ENCODE results near the gene DEFB114.

Gene DEFB114

DNA sequence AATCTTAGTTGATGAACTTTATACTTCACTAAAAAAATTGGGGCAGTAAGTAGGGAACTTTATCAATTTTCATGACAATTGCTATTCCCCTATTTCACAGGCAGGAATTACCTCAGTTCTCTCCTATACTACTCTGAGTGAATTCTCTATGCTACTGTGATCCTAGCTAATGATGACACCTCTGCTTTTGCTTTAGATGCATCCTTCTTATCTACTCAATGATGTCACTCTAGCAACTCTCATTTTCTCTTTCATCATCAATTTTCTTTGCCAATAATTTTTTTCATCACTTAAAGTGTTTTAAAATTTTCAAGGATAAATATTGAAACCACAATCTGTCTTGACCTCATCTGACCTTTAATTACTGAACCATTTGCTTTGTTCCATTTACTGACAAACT is 8.1 kb downstream of the DEFB114 start:
- TF ChIP-seq GATA2 (IDR thresholded peaks at IDR 0.05; ENCODE audit: low read depth, low read length) (no peak), GATA3 (IDR thresholded peaks at IDR 0.05; ENCODE audit: low read depth, low read length) (no peak)

- TF ChIP-seq GATA2 (IDR thresholded peaks at IDR 0.05; ENCODE audit: low read depth, low read length) (no peak), GATA3 (IDR thresholded peaks at IDR 0.05; ENCODE audit: low read depth, low read length) (no peak)
Observed at GRCh38 chr6:49951926-49952325, 12.0 kb downstream of the DEFB114 start.

DNA sequence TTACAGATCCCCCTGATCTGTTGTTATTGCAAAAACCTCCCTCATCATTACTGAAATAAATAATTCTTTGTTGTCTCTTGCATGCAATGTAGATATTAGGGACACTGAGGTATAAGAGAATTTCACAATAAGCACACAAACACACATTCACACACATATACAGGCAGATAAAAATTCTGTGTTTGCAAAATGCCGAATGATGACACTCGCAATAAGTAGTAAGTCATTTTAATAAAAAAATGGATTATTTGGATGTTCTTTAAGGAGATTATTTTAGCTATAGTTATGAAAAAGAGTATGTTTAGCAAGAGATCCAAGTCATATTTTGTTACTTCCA is 13.6 kb downstream of the DEFB114 start:
- TF ChIP-seq GATA3 (IDR thresholded peaks at IDR 0.05; ENCODE audit: low read depth, low read length) (no peak), GATA2 (IDR thresholded peaks at IDR 0.05; ENCODE audit: low read depth, low read length) (no peak)

DNA sequence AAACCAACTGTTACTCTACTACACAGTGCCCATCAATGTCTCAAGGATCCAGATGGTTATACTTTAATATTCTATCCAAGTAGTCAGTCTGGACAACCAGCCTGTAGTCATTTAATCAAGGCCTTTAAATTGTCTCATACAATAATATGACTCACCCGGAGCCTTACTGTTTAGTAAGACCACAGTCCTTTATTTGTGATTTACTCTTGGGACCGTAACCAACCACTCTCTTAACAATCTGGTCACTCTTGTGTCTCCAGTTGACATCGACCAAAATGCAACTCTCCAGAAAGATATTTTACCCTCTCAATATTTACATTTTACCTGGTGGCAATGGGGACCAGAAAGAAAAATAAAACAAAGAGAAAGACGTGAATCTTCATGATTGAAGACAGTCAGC is 14.9 kb downstream of the DEFB114 start:
- no peak for TF ChIP-seq GATA2 (IDR thresholded peaks at IDR 0.05; ENCODE audit: low read depth, low read length)
- no peak for TF ChIP-seq GATA3 (IDR thresholded peaks at IDR 0.05; ENCODE audit: low read depth, low read length)

- TF ChIP-seq GATA3 (IDR thresholded peaks at IDR 0.05; ENCODE audit: low read depth, low read length) (no peak), GATA2 (IDR thresholded peaks at IDR 0.05; ENCODE audit: low read depth, low read length) (no peak)
Observed at GRCh38 chr6:49946835-49947234, 17.1 kb downstream of the DEFB114 start.

- TF ChIP-seq GATA3 (IDR thresholded peaks at IDR 0.05; ENCODE audit: low read depth, low read length): no peak
- no peak for TF ChIP-seq GATA2 (IDR thresholded peaks at IDR 0.05; ENCODE audit: low read depth, low read length)
Observed at GRCh38 chr6:49939993-49940498, 23.9 kb downstream of the DEFB114 start.

DNA sequence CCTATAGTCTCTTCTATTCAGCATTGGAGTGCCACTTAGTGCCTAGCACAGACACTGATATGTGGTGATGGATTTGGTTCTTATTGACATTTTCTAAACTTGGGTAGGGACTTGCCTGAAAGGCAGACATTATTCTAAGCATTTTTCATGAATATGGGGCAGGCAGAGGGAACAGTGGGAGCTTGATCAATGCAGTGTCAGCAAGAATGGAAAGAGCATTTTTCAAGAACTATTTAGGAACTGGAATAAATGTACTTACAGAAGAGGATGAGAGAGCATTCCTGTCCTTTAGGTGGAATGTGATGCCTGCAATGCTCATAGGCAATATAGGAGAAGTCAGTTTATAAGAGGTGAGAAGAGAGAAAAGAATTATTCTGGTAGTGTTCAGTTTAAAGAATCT is 26.2 kb downstream of the DEFB114 start:
- no peak for TF ChIP-seq GATA2 (IDR thresholded peaks at IDR 0.05; ENCODE audit: low read depth, low read length)
- no peak for TF ChIP-seq GATA3 (IDR thresholded peaks at IDR 0.05; ENCODE audit: low read depth, low read length)

DNA sequence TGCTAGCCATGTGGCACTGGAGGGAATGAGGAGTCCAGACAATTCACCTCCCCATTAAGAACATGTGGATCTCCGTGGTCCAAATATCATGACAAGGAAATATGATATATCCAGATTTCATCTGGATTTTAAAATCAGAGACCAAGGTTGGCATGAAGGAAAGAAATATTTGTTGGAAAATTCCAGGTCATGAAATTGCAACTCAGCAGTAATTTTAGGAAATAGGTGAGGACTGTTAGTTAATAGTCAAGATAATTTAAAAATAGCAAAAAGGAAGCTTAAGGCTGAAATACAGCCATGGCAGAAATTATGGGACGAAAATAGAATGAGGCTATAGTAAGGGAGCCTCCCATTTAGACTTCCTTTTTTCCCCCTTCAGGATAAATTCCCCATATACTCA is 26.9 kb downstream of the DEFB114 start:
- TF ChIP-seq GATA2 (IDR thresholded peaks at IDR 0.05; ENCODE audit: low read depth, low read length) (no peak), GATA3 (IDR thresholded peaks at IDR 0.05; ENCODE audit: low read depth, low read length) (no peak)

DNA sequence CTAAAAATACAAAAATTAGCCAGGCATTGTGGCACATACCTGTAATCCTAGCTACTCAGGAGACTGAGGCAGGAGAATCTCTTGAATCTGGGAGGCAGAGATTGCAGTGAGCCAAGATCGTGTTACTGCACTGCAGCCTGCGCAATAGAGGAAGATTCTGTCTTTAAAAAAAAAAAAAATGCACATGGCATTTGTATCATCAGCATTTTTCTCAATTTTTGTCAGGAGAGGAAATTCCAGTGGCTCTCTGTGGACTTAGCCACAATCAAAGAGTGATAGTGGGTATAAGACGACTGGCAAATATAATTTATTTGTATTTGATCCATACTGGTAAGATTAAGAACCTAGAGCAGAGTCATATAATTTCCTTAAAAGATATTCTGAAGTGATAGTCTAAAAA is 28.6 kb downstream of the DEFB114 start:
- TF ChIP-seq GATA3 (IDR thresholded peaks at IDR 0.05; ENCODE audit: low read depth, low read length) (no peak), GATA2 (IDR thresholded peaks at IDR 0.05; ENCODE audit: low read depth, low read length) (no peak)

DNA sequence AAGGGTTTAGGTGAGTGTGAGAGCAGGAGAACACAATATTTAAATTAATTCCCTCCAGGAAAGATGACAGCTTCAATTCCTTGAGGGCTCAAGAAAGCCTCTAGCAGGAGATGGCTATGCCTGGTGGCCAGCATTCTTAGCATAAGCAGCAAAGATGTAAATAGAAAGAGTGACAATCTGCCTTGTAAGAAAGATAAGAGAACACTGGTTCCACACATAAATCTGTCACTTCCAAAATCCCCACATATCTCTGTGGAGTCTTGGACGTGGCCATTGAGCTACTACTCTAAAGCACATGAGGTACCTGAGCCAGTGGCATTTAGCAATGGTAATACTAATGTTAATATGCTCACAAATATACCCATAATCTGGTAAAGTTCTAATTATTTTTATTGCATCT is 29.2 kb downstream of the DEFB114 start:
- no peak for TF ChIP-seq GATA3 (IDR thresholded peaks at IDR 0.05; ENCODE audit: low read depth, low read length)
- no peak for TF ChIP-seq GATA2 (IDR thresholded peaks at IDR 0.05; ENCODE audit: low read depth, low read length)

DNA sequence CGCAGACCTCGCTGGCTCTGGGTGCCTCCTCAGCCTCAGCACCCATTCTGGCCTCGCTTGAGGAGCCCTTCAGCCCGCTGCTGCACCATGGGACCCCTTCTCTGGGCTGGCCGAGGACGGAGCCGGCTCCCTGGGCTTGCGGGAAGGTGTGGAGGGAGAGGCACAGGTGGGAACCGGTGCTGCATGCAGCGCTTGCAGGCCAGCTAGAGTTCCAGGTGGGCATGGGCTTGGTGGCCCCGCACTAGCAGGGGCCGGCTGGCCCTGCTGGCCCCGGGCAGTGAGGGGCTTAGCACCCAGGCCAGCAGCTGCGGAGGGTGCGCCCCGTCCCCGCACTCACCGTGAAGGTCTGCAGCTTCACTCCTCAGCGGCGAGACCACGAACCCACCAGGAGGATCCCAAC is 30.4 kb downstream of the DEFB114 start:
- TF ChIP-seq GATA3 (IDR thresholded peaks at IDR 0.05; ENCODE audit: low read depth, low read length) (no peak), GATA2 (IDR thresholded peaks at IDR 0.05; ENCODE audit: low read depth, low read length) (no peak)

GRCh38 chr6:49929340-49929739 is 34.6 kb downstream of the DEFB114 start:
- TF ChIP-seq GATA2 (IDR thresholded peaks at IDR 0.05; ENCODE audit: low read depth, low read length): no peak
- TF ChIP-seq GATA3 (IDR thresholded peaks at IDR 0.05; ENCODE audit: low read depth, low read length): no peak

GRCh38 chr6:49923826-49924225 is 40.1 kb downstream of the DEFB114 start:
- TF ChIP-seq GATA2 (IDR thresholded peaks at IDR 0.05; ENCODE audit: low read depth, low read length): no peak
- no peak for TF ChIP-seq GATA3 (IDR thresholded peaks at IDR 0.05; ENCODE audit: low read depth, low read length)

DNA sequence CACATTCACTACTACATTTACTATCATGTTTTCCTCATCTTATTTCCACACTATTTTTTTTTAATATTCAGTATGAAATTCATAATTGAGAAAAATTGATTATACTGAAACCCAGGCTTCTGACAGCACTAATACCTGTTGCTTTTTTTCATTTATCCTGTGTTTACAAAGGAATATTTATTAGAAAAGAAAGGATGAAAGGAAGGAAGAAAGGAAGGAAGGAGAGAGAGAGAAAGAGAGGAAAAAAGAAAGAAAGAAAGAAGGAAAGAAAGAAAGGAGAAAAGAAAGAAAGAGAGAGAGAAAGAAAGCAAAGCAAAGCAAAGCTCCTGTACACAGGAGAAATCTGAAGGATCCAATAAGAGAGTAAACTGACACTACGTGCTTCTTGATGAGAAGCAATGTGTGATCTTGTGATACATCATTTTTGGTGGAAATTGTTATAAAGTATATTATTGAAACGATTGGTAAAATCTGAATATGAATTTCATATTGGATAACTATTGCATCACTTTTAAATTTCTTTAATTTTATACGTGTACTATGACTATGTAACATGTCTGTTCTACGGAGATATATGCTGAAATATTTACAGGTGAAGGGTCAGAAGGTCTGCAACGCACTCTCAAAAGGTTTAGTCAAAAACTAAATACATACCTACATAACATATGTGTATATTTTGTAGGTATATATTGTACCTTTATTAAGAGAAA is 43.9 kb downstream of the DEFB114 start:
- TF ChIP-seq GATA3 (IDR thresholded peaks at IDR 0.05; ENCODE audit: low read depth, low read length) (no peak), GATA2 (IDR thresholded peaks at IDR 0.05; ENCODE audit: low read depth, low read length) (no peak)

DNA sequence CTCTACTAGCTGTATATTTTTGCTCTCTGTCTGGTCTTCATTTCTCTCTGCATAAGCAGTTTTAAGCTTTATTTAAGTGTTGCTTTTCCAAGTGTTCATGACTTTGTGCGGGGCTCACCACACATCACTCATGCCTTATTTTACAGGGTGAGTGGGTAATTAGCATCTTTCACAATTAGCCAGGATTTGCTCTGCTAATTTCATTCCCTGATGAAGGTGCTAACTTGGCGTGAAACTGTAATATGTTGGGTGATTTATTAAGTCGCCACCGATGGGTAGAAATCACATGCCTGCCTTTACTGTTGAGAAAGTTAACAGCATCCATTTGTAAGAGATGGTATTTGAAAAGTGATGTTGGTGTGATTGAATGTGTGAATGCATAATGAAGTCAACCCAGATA is 44.7 kb downstream of the DEFB114 start:
- TF ChIP-seq GATA2 (IDR thresholded peaks at IDR 0.05; ENCODE audit: low read depth, low read length): no peak
- TF ChIP-seq GATA3 (IDR thresholded peaks at IDR 0.05; ENCODE audit: low read depth, low read length): no peak

- no peak for TF ChIP-seq GATA3 (IDR thresholded peaks at IDR 0.05; ENCODE audit: low read depth, low read length)
- TF ChIP-seq GATA2 (IDR thresholded peaks at IDR 0.05; ENCODE audit: low read depth, low read length): no peak
Observed at GRCh38 chr6:49918787-49919186, 45.2 kb downstream of the DEFB114 start.

Data from SH-SY5Y (cell line).